Retinal pigment epithelial cell (primary cell): ENCODE data around the gene RHOT2.

Experiments used
- DNase-seq: peaks from one replicate; pipeline ENCODE4 v3.0.0-alpha.2; 2010; ENCODE audit warnings: low read depth
- H3K4me3 ChIP-seq: 2 replicates; pipeline ENCODE4 v1.5.1; 2011; ENCODE audit warnings: mild to moderate bottlenecking, low read length, control low read depth, moderate library complexity
- TF ChIP-seq, protein P1 (sequence below): conservative IDR thresholded peaks from 2 replicates; pipeline ENCODE4 v1.5.1; 2011; ENCODE audit warnings: low read depth, low read length, control low read depth, inconsistent platforms

RHOT2 gene

GRCh38 chr16:667113-667779 lies 686 bp upstream of the RHOT2 start:
- no peak overlapping the region for H3K4me3 ChIP-seq
- DNase-seq, result no peak
- TF ChIP-seq, protein P1, sequence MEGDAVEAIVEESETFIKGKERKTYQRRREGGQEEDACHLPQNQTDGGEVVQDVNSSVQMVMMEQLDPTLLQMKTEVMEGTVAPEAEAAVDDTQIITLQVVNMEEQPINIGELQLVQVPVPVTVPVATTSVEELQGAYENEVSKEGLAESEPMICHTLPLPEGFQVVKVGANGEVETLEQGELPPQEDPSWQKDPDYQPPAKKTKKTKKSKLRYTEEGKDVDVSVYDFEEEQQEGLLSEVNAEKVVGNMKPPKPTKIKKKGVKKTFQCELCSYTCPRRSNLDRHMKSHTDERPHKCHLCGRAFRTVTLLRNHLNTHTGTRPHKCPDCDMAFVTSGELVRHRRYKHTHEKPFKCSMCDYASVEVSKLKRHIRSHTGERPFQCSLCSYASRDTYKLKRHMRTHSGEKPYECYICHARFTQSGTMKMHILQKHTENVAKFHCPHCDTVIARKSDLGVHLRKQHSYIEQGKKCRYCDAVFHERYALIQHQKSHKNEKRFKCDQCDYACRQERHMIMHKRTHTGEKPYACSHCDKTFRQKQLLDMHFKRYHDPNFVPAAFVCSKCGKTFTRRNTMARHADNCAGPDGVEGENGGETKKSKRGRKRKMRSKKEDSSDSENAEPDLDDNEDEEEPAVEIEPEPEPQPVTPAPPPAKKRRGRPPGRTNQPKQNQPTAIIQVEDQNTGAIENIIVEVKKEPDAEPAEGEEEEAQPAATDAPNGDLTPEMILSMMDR, result no peak

- DNase-seq, result no peak
- TF ChIP-seq, protein P1, result no peak
- H3K4me3 ChIP-seq, result peak overlapping the region; percentile 82
These were observed 713 bp downstream of the RHOT2 start for GRCh38 chr16:668519-669171.

- TF ChIP-seq, protein P1, result no peak
- H3K4me3 ChIP-seq, result no peak overlapping the region
- DNase-seq, result no peak
These were observed 1.7 kb downstream of the RHOT2 start for GRCh38 chr16:669666-670065.

- H3K4me3 ChIP-seq, result no peak overlapping the region
- TF ChIP-seq, protein P1, result no peak
- no peak for DNase-seq
These were observed 2.8 kb downstream of the RHOT2 start for GRCh38 chr16:670485-671352.

DNA sequence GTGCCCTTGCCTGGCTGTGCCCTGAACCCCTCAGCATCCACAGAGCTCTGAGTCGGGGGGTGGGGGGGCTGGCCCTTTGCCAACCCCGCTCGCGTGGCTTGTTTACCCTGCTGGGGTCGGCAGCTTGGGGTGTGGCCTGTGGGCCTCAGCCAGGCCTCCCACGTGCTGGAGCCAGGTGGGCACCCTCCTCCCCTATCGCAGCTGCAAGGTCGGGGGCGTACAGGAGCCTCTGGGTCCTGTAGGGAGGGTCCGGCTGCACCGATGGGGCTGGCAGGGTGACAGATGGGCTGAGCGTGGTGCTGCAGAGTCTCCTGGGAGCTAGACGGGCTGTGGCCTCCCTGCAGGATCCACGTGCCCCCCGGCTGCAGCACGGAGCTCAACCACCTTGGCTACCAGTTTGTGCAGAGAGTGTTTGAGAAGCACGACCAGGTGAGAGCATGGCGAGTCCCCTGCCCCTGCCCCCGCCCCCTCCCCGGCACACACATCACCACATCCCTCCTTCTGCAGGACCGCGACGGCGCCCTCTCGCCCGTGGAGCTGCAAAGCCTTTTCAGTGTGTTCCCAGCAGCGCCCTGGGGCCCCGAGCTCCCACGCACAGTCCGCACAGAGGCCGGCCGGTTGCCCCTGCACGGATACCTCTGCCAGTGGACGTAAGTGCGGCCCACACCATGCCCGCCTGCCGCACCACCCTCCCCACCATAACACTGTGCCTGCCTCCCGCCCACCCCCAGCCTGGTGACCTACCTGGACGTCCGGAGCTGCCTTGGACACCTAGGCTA lies 3.6 kb downstream of the RHOT2 start:
- H3K4me3 ChIP-seq, result no peak overlapping the region

DNA sequence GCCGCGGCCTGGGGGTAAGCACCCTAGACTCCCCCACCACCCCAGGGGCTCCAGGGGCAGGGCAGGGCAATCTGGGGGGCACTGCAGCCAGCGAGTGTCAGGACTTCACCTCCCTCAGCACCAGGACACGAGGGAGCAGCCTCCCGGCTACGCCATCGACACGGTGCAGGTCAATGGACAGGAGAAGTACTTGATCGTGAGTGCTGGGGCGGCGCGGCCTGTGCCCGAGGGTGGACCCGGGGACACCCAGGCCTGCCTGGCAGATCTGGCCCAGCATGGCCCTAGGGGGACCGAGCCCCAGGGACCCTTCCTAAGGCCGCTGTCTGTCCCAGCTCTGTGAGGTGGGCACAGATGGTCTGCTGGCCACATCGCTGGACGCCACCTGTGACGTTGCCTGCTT lies 4.4 kb downstream of the RHOT2 start:
- H3K4me3 ChIP-seq, result no peak overlapping the region
- TF ChIP-seq, protein P1, result no peak
- no peak for DNase-seq

More for the DNA sequence above, 3.6 kb downstream of the RHOT2 start:
- TF ChIP-seq, protein P1, result no peak
- DNase-seq, result no peak
